Prostate gland (tissue), 2 donors: ENCODE measurements around the gene NRK.
"Not testable (repeated sequence)": the region's sequence is repeated elsewhere in the genome, so short reads cannot be mapped to it uniquely, and the experiment has no call there.

Experiments
- CTCF ChIP-seq, 4 experiments: fragments of 200-600 bp in 2 of 4; fragments of 450-650 bp in 2 of 4; sonication (generic) in 2 of 4; IDR thresholded peaks; 1 replicate in 3 of 4; 2 replicates in 1 of 4; pipeline ENCODE4 v1.5.1; 2016 to 2019; ENCODE audit warnings: antibody characterized with exemption in 4 of 4, mild to moderate bottlenecking in 2 of 4, moderate library complexity in 2 of 4
- POLR2AphosphoS5 ChIP-seq: sonication (generic); formaldehyde crosslinking; IDR thresholded peaks from one replicate; pipeline ENCODE4 v1.6.1; 2017; ENCODE audit warnings: antibody characterized with exemption

- not testable (repeated sequence) for TF ChIP-seq CTCF (IDR thresholded peaks at IDR 0.05); POLR2AphosphoS5
Measured at GRCh38 chrX:105805655-105806054, 16.7 kb upstream of the NRK start.
